Body of pancreas (tissue), 4 donors: ENCODE measurements around the gene HPSE2. TPM values are rescaled to one million over a fixed set of nuclear protein-coding genes. Genes with fewer than 3 reads are reported as not detected.

Experiments used
- ATAC-seq: fragments of 150-250 bp; one replicate; pipeline ENCODE4 v1.9.1; 2016
- DNase-seq, 4 donors: peaks; one replicate each; pipeline ENCODE4 v3.0.0-alpha.2; 2019
- H3K27ac ChIP-seq, 4 donors: fragments of 200-600 bp; sonication (generic); 1 replicate in 3 of 4; 2 replicates in 1 of 4; pipeline versions ENCODE4 v1.5.1 to v1.6.1; 2016 to 2019; ENCODE audit warnings: mild to moderate bottlenecking in 1 of 4, mixed read lengths in 1 of 4, moderate library complexity in 1 of 4
- H3K27me3 ChIP-seq, 2 donors: fragments of 200-600 bp; sonication (generic); one replicate each; pipeline ENCODE4 v1.6.0; 2016; ENCODE audit warnings: mild to moderate bottlenecking in 1 of 2
- H3K36me3 ChIP-seq, 2 donors: fragments of 200-600 bp; sonication (generic); replicated peaks in 1 of 2; 2 replicates each; pipeline ENCODE4 v1.5.1; 2016; ENCODE audit warnings: low read depth in 2 of 2; ENCODE audit not compliant: insufficient read depth in 1 of 2
- H3K4me1 ChIP-seq: fragments of 200-600 bp; sonication (generic); one replicate; pipeline ENCODE4 v1.6.0; 2016
- H3K4me3 ChIP-seq, 2 donors: fragments of 200-600 bp; sonication (generic); 1 replicate in 1 of 2; 2 replicates in 1 of 2; pipeline ENCODE4 v1.5.1; 2016 to 2019
- H3K9me3 ChIP-seq, 3 donors: fragments of 200-600 bp; sonication (generic); 1 replicate in 2 of 3; 2 replicates in 1 of 3; pipeline ENCODE4 v1.5.1; 2016
- CTCF ChIP-seq, 7 experiments: fragments of 450-650 bp in 4 of 7; fragments of 200-600 bp in 3 of 7; sonication (generic) in 3 of 7; IDR thresholded peaks; one replicate each; pipeline ENCODE4 v1.5.1; 2016 to 2019; ENCODE audit warnings: antibody characterized with exemption in 7 of 7
- POLR2A ChIP-seq, 3 donors: fragments of 450-650 bp; IDR thresholded peaks; one replicate each; pipeline ENCODE4 v1.6.1; 2016; ENCODE audit warnings: antibody characterized with exemption in 3 of 3, mild to moderate bottlenecking in 2 of 3
- WGBS, 2 donors: methylation state at CpG; one replicate each; pipeline ENCODE4 v1.1.5; 2017; 5-methylcytosine and 5-hydroxymethylcytosine counted together
- intact Hi-C: fragments of 100-400 bp; cut with DNase I; formaldehyde crosslinking; loops from one replicate; pipeline ENCODE4 v1.15.1; 2023
- total RNA-seq, 2 donors: library from RNA; depleted of rRNA; stranded (reverse); fragments of >200 nt; gene quantifications; one replicate each; pipeline ENCODE4 v1.1.0, GENCODE V29; 2016

HPSE2 gene
- total RNA-seq, 2 donors from 2014 or later = not detected

DNA sequence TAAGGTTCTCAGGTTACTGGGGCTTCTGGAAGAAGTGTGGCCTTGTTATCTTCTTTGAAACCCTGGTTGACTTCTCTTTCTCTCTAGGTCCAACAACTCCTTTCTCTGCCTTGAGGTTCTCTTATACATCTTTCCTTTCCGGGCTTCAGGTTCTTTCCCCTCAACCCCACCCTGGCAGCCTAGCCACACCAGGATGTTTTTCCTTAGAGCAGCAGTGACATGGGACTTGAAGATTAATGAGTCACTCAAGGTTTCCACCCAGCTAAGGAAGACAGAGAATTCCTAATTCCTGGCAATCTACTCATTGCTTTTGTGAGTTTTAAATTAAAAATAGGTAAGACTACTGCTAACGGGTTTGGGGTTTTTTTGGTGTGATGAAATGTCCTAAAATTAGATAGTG, 667.1 kb downstream of the HPSE2 start:
- TF ChIP-seq POLR2A (IDR thresholded peaks at IDR 0.05) = no peak
- no peak for TF ChIP-seq CTCF (IDR thresholded peaks at IDR 0.05)
- 63 to 68% methylated on average over 2 of the region's 2 CpGs for WGBS, 2 donors
- intact Hi-C loops = no loop called here
- Histone ChIP-seq H3K4me1 (no peaks in the 10 kb centered on the region), H3K27me3 (no peaks in the 10 kb centered on the region), H3K36me3 (no peaks in the 10 kb centered on the region), H3K4me3 (no peak overlapping the region), H3K27ac (no peak overlapping the region), H3K9me3 (no peaks in the 10 kb centered on the region)
- no peak for DNase-seq
- ATAC-seq = no peak

DNA sequence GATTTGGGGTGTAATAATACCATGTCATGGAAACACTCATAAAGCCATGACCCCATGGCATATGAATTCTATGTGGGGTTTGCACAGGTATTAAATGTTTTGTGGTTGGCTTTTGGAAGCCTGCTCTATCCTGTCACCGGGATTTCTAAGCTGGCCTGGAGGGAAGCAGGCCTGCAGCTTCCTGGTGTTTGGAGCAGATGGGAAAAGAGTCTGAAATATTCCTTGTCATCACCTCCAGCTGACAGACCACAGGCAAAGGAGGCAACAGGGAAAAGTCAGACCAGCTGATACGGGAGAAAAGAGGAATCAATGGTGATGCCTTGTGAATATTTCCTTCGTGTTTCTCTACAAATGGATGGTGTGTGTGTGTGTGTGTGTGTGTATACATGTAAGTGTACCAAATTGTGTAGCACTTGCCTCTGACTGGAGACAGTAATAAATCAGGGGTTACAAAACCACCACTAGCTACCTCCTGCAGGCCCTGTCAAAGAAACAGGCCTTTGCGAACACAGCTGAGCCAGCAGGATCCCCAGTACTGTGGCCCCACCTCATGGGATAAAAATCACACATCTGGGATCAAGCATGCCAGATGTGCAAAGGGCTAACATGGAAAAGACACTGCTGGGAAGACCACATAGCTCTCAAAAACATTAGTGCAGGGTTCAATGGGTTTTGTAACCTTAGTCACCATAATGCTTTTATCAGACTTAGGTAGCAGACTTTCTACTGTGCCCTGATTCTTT, 668.1 kb downstream of the HPSE2 start:
- ATAC-seq = no peak
- no peak for TF ChIP-seq POLR2A (IDR thresholded peaks at IDR 0.05)
- TF ChIP-seq CTCF (IDR thresholded peaks at IDR 0.05) = no peak
- no peak overlapping the region for H3K27ac ChIP-seq

GRCh38 chr10:98563811-98564210, 671.8 kb downstream of the HPSE2 start:
- DNase-seq (no peak), ATAC-seq (no peak)
- H3K36me3 ChIP-seq = no peaks in the 10 kb centered on the region
- intact Hi-C loops = no loop called here
- no peaks in the 10 kb centered on the region for H3K9me3 ChIP-seq
- no peak overlapping the region for H3K4me3 ChIP-seq
- H3K27ac ChIP-seq = no peak overlapping the region
- 48 to 53% methylated on average over 2 of the region's 2 CpGs for WGBS, 2 donors
- H3K27me3 ChIP-seq = no peaks in the 10 kb centered on the region
- H3K4me1 ChIP-seq = no peaks in the 10 kb centered on the region
- TF ChIP-seq POLR2A (IDR thresholded peaks at IDR 0.05) = no peak
- TF ChIP-seq CTCF (IDR thresholded peaks at IDR 0.05) = no peak

More for the DNA sequence above, 668.1 kb downstream of the HPSE2 start:
- DNase-seq = no peak
- H3K4me1 ChIP-seq = no peaks in the 10 kb centered on the region
- WGBS, 2 donors = 44 to 60% methylated on average over 4 of the region's 4 CpGs
- H3K9me3 ChIP-seq = no peaks in the 10 kb centered on the region
- H3K4me3 ChIP-seq = no peak overlapping the region
- H3K27me3 ChIP-seq = no peaks in the 10 kb centered on the region
- no peaks in the 10 kb centered on the region for H3K36me3 ChIP-seq
- intact Hi-C loops = no loop called here

DNA sequence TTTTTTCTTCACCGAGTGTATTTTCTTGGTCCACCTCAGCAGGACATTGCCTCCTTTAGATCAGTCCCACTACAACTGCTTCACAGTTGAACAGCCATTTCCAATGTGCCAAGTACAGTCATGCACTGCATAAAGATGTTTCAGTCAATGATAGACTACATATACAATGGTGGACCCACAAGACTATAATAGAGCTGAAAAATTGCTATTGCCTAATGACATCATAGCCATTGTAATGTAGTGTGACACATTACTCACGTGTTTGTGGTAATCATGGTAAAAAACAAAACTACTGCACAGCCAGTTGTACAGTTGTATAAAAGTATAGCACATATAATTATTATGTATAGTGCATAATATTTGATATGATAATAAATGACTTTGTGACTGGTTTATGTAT, 675.1 kb downstream of the HPSE2 start:
- Histone ChIP-seq H3K4me1 (no peaks in the 10 kb centered on the region), H3K27ac (no peak overlapping the region), H3K9me3 (no peaks in the 10 kb centered on the region), H3K36me3 (no peaks in the 10 kb centered on the region), H3K4me3 (no peak overlapping the region), H3K27me3 (no peaks in the 10 kb centered on the region)
- TF ChIP-seq CTCF (IDR thresholded peaks at IDR 0.05) = no peak
- 76 to 80% methylated on average over 2 of the region's 2 CpGs for WGBS, 2 donors
- no peak for ATAC-seq
- intact Hi-C loops = no loop called here
- DNase-seq = no peak

GRCh38 chr10:98556061-98556460, 679.6 kb downstream of the HPSE2 start:
- intact Hi-C loops = no loop called here

More at GRCh38 chr10:98556061-98556460, 679.6 kb downstream of the HPSE2 start:
- Histone ChIP-seq H3K4me3 (no peak overlapping the region), H3K36me3 (no peaks in the 10 kb centered on the region), H3K27ac (no peak overlapping the region), H3K4me1 (no peaks in the 10 kb centered on the region), H3K9me3 (no peaks in the 10 kb centered on the region), H3K27me3 (no peaks in the 10 kb centered on the region)
- 57 to 62% methylated on average over 3 of the region's 3 CpGs for WGBS, 2 donors
- ATAC-seq (no peak), DNase-seq (no peak)
- TF ChIP-seq POLR2A (IDR thresholded peaks at IDR 0.05) = no peak
- no peak for TF ChIP-seq CTCF (IDR thresholded peaks at IDR 0.05)
